Fibroblast of lung (primary cell): ENCODE measurements around the gene EEPD1. TPM values are rescaled to one million over a fixed set of nuclear protein-coding genes. Genes with fewer than 3 reads are reported as not detected.

Experiments used
- DNase-seq, 2 donors: peaks; one replicate each; pipeline versions ENCODE4 v3.0.0 to v3.0.0-alpha.2; 2010; ENCODE audit warnings: low read depth in 2 of 2
- H2AFZ ChIP-seq: 2 replicates; pipeline ENCODE4 v1.5.1; 2012; ENCODE audit warnings: low read length, control low read depth, inconsistent platforms
- H3K27ac ChIP-seq: 2 replicates; pipeline ENCODE4 v1.5.1; 2011; ENCODE audit warnings: low read length, control low read depth; ENCODE audit not compliant: insufficient read depth
- H3K27me3 ChIP-seq: 2 replicates; pipeline ENCODE4 v1.5.1; 2011; ENCODE audit warnings: mild to moderate bottlenecking, low read length; ENCODE audit not compliant: control insufficient read depth, insufficient read depth
- H3K36me3 ChIP-seq: 2 replicates; pipeline ENCODE4 v1.5.1; 2011; ENCODE audit warnings: low read length; ENCODE audit not compliant: control insufficient read depth, insufficient read depth
- H3K4me1 ChIP-seq: 2 replicates; pipeline ENCODE4 v1.5.1; 2011; ENCODE audit warnings: low read length; ENCODE audit not compliant: control insufficient read depth, insufficient read depth; ENCODE audit errors: extremely low read depth
- H3K4me2 ChIP-seq: 2 replicates; pipeline ENCODE4 v1.5.1; 2011; ENCODE audit warnings: low read length, control low read depth; ENCODE audit not compliant: insufficient read depth; ENCODE audit errors: extremely low read depth
- H3K4me3 ChIP-seq, 4 experiments: fragments of 200-600 bp in 1 of 4; sonication (generic) in 1 of 4; replicated peaks in 1 of 4; 2 replicates each; pipeline ENCODE4 v1.5.1; 2011 to 2016; ENCODE audit warnings: low read length in 4 of 4, low read depth in 3 of 4, mild to moderate bottlenecking in 3 of 4, control low read depth in 2 of 4, inconsistent platforms in 1 of 4, mixed read lengths in 1 of 4; ENCODE audit not compliant: insufficient read depth in 1 of 4; ENCODE audit errors: control extremely low read depth in 1 of 4
- H3K79me2 ChIP-seq: 2 replicates; pipeline ENCODE4 v1.5.1; 2012; ENCODE audit warnings: mild to moderate bottlenecking, low read length, inconsistent platforms; ENCODE audit not compliant: control insufficient read depth, insufficient read depth
- H3K9ac ChIP-seq: 2 replicates; pipeline ENCODE4 v1.5.1; 2011; ENCODE audit warnings: mild to moderate bottlenecking, low read length, control low read depth; ENCODE audit not compliant: insufficient read depth
- H3K9me3 ChIP-seq: 2 replicates; pipeline ENCODE4 v1.5.1; 2012; ENCODE audit warnings: low read depth, low read length; ENCODE audit not compliant: control insufficient read depth, insufficient read depth
- H4K20me1 ChIP-seq: 2 replicates; pipeline ENCODE4 v1.5.1; 2011; ENCODE audit warnings: low read length; ENCODE audit not compliant: control insufficient read depth, insufficient read depth; ENCODE audit errors: extremely low read depth
- EZH2 ChIP-seq: IDR thresholded peaks from 2 replicates; pipeline ENCODE4 v1.5.1; 2012; ENCODE audit warnings: low read length, control low read depth, mild to moderate bottlenecking; ENCODE audit errors: missing control alignments
- polyA plus RNA-seq, 2 donors: library from polyadenylated mRNA; depleted of rRNA in 1 of 2; stranded (reverse) in 1 of 2; unstranded in 1 of 2; fragments of >200 nt; gene quantifications; 2 replicates each; pipeline ENCODE4 v1.2.1, GENCODE V29; 2011 to 2012; ENCODE audit warnings: missing spikeins in 1 of 2
- total RNA-seq: library from RNA; depleted of rRNA; stranded (reverse); fragments of >200 nt; gene quantifications from 2 replicates; pipeline ENCODE4 v1.2.1, GENCODE V29; 2014
- TF ChIP-seq, protein P1 (sequence below), 2 donors: IDR thresholded peaks in 1 of 2; conservative IDR thresholded peaks in 1 of 2; 1 replicate in 1 of 2; 2 replicates in 1 of 2; pipeline ENCODE4 v1.5.1; 2011 to 2012; ENCODE audit warnings: low read length in 2 of 2, control low read depth in 1 of 2, inconsistent platforms in 1 of 2, low read depth in 1 of 2, mild to moderate bottlenecking in 1 of 2

The EEPD1 gene
- total and polyA plus RNA-seq, 2 donors (not counting 1 experiment from before 2014, with no cell fraction given), result 8.4 to 15.9 TPM

DNA sequence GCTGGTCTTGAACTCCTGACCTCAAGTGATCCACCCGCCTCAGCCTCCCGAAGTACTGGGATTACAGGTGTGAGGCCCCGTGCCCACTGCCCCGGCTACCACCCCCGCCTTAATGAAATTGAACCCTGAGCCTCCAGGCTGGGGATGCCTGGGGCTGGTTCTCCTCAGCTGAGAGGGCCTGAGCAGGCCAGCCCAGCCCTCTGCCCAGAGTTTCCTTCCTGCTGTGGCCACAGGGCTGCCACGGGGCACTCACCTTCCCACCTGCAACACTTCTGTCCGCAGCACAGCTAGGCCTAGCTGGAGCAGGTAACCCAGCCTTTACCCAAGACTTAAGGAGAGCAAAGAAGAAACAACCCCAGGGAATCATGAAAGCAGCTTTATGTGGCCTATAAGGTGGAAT lies 158.5 kb downstream of the EEPD1 start:
- Histone ChIP-seq H3K27ac (no peak overlapping the region), H3K4me2 (no peak overlapping the region), H3K4me1 (peaks cover 3% of the 10 kb centered on the region), H3K36me3 (no peaks in the 10 kb centered on the region), H3K79me2 (no peaks in the 10 kb centered on the region), H3K27me3 (peaks cover 6% of the 10 kb centered on the region), H3K4me3 (no peak overlapping the region), H2AFZ (no peak overlapping the region), H3K9me3 (no peaks in the 10 kb centered on the region), H3K9ac (no peak overlapping the region), H4K20me1 (no peaks in the 10 kb centered on the region)
- TF ChIP-seq, protein P1, sequence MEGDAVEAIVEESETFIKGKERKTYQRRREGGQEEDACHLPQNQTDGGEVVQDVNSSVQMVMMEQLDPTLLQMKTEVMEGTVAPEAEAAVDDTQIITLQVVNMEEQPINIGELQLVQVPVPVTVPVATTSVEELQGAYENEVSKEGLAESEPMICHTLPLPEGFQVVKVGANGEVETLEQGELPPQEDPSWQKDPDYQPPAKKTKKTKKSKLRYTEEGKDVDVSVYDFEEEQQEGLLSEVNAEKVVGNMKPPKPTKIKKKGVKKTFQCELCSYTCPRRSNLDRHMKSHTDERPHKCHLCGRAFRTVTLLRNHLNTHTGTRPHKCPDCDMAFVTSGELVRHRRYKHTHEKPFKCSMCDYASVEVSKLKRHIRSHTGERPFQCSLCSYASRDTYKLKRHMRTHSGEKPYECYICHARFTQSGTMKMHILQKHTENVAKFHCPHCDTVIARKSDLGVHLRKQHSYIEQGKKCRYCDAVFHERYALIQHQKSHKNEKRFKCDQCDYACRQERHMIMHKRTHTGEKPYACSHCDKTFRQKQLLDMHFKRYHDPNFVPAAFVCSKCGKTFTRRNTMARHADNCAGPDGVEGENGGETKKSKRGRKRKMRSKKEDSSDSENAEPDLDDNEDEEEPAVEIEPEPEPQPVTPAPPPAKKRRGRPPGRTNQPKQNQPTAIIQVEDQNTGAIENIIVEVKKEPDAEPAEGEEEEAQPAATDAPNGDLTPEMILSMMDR (conservative IDR thresholded peaks at IDR 0.05 in 1 of 2, IDR thresholded peaks at IDR 0.05 in 1 of 2; ENCODE audit: low read depth in 1 of 2, low read length in 2 of 2), result no peak
- TF ChIP-seq EZH2, result no peak
- DNase-seq, result no peak

DNA sequence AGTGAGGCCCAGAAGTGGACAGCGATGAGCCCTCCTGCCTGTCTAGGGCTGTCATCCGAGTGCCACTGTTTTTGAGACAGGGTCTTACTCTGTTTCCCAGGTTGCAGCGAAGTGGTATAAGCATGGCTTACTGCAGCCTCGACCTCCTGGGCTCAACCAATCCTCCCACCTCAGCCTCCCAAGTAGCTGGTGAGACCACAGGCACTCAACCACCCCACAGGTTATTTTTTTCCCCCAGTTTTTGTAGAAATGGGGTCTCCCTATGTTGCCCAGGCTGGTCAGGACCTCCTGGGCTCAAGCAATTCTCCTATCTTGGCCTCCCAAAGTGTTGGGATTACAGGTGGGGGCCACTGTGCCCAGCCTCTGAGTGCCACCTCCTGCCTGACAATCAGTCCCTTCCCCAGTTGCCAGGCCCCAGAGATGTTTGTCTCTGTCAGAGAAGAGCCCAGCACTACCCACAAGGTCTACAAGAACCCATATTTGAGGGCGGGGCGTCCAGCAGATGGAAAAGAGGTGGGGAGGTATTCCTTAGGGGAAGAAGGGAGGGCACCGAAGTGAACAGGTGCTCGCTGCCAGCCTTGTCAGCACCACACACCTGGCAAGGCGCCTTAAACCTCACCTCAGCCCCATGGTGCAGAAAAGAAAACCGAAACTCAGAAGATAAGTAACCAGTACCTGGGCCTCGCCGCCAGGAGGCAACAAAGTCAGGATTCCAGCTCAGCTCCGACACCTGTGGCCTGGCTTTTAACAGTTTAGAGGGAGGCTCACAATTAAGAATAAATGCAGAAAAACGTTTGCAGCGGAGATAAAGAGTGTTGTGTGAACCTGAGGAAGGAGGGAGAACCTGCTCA lies 159.2 kb downstream of the EEPD1 start:
- Histone ChIP-seq H3K79me2 (no peaks in the 10 kb centered on the region), H2AFZ (no peak overlapping the region), H3K4me2 (no peak overlapping the region), H3K27me3 (peaks cover 4% of the 10 kb centered on the region), H3K4me3 (no peak overlapping the region), H3K4me1 (peaks cover 3% of the 10 kb centered on the region), H4K20me1 (no peaks in the 10 kb centered on the region), H3K9ac (no peak overlapping the region), H3K36me3 (no peaks in the 10 kb centered on the region), H3K9me3 (no peaks in the 10 kb centered on the region), H3K27ac (no peak overlapping the region)
- no peak for TF ChIP-seq EZH2
- TF ChIP-seq, protein P1 (conservative IDR thresholded peaks at IDR 0.05 in 1 of 2, IDR thresholded peaks at IDR 0.05 in 1 of 2; ENCODE audit: low read depth in 1 of 2, low read length in 2 of 2), result peak in 1 of 2 donors; percentile 11
- DNase-seq, result no peak

DNA sequence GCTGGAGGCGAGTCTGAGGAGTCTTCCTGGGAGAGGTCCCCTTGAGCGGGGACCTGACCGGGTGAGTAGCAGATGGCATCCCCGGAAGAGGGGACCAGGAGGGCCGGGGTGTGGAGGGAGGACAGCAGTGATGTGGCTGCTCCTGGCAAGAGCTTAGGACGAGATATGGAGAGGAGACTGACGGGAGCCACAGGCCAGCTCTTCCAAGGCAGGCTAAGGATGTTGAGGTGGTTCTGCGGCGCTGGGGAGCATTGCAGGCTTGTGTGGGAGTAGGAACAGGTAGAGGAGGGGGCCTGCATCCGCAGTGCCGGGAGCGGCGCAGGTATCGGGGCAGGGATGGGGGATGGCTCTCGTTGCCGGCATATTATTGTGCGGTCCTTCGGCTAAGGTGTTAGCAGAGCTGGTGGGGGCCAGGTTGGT lies 159.9 kb downstream of the EEPD1 start:
- no peaks in the 10 kb centered on the region for H3K36me3 ChIP-seq
- no peak for DNase-seq
- H3K4me3 ChIP-seq, result no peak overlapping the region
- H3K4me1 ChIP-seq, result peaks cover 3% of the 10 kb centered on the region
- H3K79me2 ChIP-seq, result no peaks in the 10 kb centered on the region
- H4K20me1 ChIP-seq, result no peaks in the 10 kb centered on the region
- peaks cover 4% of the 10 kb centered on the region for H3K27me3 ChIP-seq
- no peak overlapping the region for H3K27ac ChIP-seq
- H3K4me2 ChIP-seq, result no peak overlapping the region
- H3K9ac ChIP-seq, result no peak overlapping the region
- TF ChIP-seq, protein P1 (conservative IDR thresholded peaks at IDR 0.05 in 1 of 2, IDR thresholded peaks at IDR 0.05 in 1 of 2; ENCODE audit: low read depth in 1 of 2, low read length in 2 of 2), result no peak
- H3K9me3 ChIP-seq, result no peaks in the 10 kb centered on the region
- no peak overlapping the region for H2AFZ ChIP-seq
